Smooth muscle cell (in vitro differentiated cells): ENCODE results near the gene SLC25A53. TPM values are rescaled to one million over a fixed set of nuclear protein-coding genes. Genes with fewer than 3 reads are reported as not detected.
"Not testable (repeated sequence)": the region's sequence is repeated elsewhere in the genome, so short reads cannot be mapped to it uniquely, and the experiment has no call there.

ENCODE experiments used
- DNase-seq: peaks from one replicate; lab custom pipeline; 2025; ENCODE audit not compliant: unreplicated experiment; lab: John Stamatoyannopoulos, UW
- H2AFZ ChIP-seq: fragments of 200-600 bp; sonication (generic); 2 replicates; pipeline ENCODE4 v1.6.0; 2016; ENCODE audit warnings: antibody characterized with exemption, low read depth, mild to moderate bottlenecking
- H3F3A ChIP-seq: fragments of 200-600 bp; sonication (generic); 2 replicates; pipeline ENCODE4 v1.6.0; 2017; ENCODE audit warnings: antibody characterized with exemption, low read depth
- H3K27ac ChIP-seq: fragments of 200-600 bp; sonication (generic); 2 replicates; pipeline ENCODE4 v1.5.1; 2016; ENCODE audit warnings: low read depth, mild to moderate bottlenecking
- H3K27me3 ChIP-seq: fragments of 200-600 bp; sonication (generic); 2 replicates; pipeline ENCODE4 v1.6.1; 2016; ENCODE audit warnings: low read depth, mild to moderate bottlenecking
- H3K36me3 ChIP-seq: fragments of 200-600 bp; sonication (generic); 2 replicates; pipeline ENCODE4 v1.5.1; 2016; ENCODE audit warnings: low read depth
- H3K4me1 ChIP-seq: fragments of 200-600 bp; sonication (generic); 2 replicates; pipeline ENCODE4 v1.5.1; 2016; ENCODE audit warnings: low read depth
- H3K4me2 ChIP-seq: fragments of 200-600 bp; sonication (generic); 2 replicates; pipeline ENCODE4 v1.6.0; 2016; ENCODE audit warnings: mild to moderate bottlenecking
- H3K4me3 ChIP-seq: fragments of 200-600 bp; sonication (generic); 2 replicates; pipeline ENCODE4 v1.5.1; 2016; ENCODE audit warnings: mild to moderate bottlenecking
- H3K79me2 ChIP-seq: fragments of 200-600 bp; sonication (generic); 2 replicates; pipeline ENCODE4 v1.6.0; 2016; ENCODE audit warnings: low read depth, mild to moderate bottlenecking
- H3K9ac ChIP-seq: fragments of 200-600 bp; sonication (generic); 2 replicates; pipeline ENCODE4 v1.6.0; 2016; ENCODE audit warnings: low read depth
- H3K9me3 ChIP-seq: fragments of 200-600 bp; sonication (generic); replicated peaks from 2 replicates; pipeline ENCODE4 v1.5.1; 2016; ENCODE audit warnings: low read depth
- H4K20me1 ChIP-seq: fragments of 200-600 bp; sonication (generic); 2 replicates; pipeline ENCODE4 v1.6.0; 2016; ENCODE audit warnings: low read depth
- WGBS: methylation state at CpG from one replicate; pipeline ENCODE4 v1.1.7; 2016; ENCODE audit warnings: low lambda C conversion rate; 5-methylcytosine and 5-hydroxymethylcytosine counted together
- polyA plus RNA-seq: library from polyadenylated mRNA; unstranded; fragments of >200 nt; fragmentation: Nextera tagmentation; extraction: Ambion mirVana; gene quantifications from 2 replicates; pipeline ENCODE4 v1.2.1, GENCODE V29; 2016
- total RNA-seq: library from RNA; depleted of rRNA; stranded (reverse); fragments of >200 nt; gene quantifications from 2 replicates; pipeline ENCODE4 v1.2.3, GENCODE V29; 2014
- TF ChIP-seq, protein P1 (sequence below): fragments of 200-600 bp; sonication (generic); IDR thresholded peaks from 2 replicates; pipeline ENCODE4 v1.5.1; 2017; ENCODE audit warnings: borderline replicate concordance, mild to moderate bottlenecking, antibody characterized with exemption; ENCODE audit not compliant: insufficient read depth, poor library complexity, severe bottlenecking

SLC25A53 gene
- total and polyA plus RNA-seq, 2 experiments from 2014 or later = 0.18 to 3.4 TPM

DNA sequence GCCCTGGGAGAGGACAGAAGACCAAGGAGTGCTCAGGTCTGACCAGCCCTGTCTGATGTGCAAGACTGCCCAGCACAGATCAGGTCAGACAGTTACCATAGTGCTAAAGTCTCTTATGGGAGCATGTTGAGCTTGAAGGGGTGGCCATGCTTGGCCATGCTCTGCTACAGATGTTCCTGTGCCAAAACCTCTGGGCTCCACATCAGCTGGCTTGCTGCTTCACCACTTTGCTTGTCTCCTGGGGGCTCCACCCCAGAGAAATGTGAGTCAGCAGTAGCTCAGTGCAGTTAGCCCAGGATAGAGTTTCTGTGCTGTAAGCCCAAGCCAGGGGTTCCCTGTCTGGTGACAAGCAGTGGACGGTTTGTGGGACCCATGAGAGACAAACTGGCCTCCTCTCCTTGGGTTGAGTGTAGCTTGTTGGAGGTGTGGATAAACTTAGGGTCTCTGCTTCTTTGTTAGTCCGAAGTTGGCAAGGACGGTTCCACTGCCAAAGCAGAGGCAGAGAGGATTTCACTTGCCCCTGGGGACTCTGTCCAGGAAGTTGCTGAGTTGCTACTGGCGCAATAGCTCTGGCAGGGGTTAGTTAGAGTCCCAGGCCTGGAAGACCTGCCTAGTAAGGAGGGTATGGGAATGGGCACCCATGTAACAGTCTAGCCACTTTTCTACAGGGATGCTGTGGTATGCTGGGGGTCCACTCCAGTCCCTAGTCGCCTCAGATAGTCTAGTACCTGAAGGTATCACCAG, 72.1 kb downstream of the SLC25A53 start:
- no peak overlapping the region for H3K9ac ChIP-seq
- H3K9me3 ChIP-seq = no peaks in the 10 kb centered on the region
- no peaks in the 10 kb centered on the region for H3K79me2 ChIP-seq
- H2AFZ ChIP-seq = no peak overlapping the region
- no peak for DNase-seq
- TF ChIP-seq, protein P1, sequence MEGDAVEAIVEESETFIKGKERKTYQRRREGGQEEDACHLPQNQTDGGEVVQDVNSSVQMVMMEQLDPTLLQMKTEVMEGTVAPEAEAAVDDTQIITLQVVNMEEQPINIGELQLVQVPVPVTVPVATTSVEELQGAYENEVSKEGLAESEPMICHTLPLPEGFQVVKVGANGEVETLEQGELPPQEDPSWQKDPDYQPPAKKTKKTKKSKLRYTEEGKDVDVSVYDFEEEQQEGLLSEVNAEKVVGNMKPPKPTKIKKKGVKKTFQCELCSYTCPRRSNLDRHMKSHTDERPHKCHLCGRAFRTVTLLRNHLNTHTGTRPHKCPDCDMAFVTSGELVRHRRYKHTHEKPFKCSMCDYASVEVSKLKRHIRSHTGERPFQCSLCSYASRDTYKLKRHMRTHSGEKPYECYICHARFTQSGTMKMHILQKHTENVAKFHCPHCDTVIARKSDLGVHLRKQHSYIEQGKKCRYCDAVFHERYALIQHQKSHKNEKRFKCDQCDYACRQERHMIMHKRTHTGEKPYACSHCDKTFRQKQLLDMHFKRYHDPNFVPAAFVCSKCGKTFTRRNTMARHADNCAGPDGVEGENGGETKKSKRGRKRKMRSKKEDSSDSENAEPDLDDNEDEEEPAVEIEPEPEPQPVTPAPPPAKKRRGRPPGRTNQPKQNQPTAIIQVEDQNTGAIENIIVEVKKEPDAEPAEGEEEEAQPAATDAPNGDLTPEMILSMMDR = no peak
- H4K20me1 ChIP-seq = no peaks in the 10 kb centered on the region
- WGBS = 66% methylated on average over 5 of the region's 5 CpGs
- H3K27ac ChIP-seq = no peak overlapping the region
- no peak overlapping the region for H3K4me3 ChIP-seq
- no peaks in the 10 kb centered on the region for H3K4me1 ChIP-seq
- no peaks in the 10 kb centered on the region for H3K36me3 ChIP-seq
- H3F3A ChIP-seq = no peaks in the 10 kb centered on the region
- no peaks in the 10 kb centered on the region for H3K27me3 ChIP-seq
- no peak overlapping the region for H3K4me2 ChIP-seq

GRCh38 chrX:104084063-104084462, 72.7 kb downstream of the SLC25A53 start:
- Histone ChIP-seq H3K27ac (no peak overlapping the region), H3K36me3 (no peaks in the 10 kb centered on the region), H2AFZ (no peak overlapping the region), H4K20me1 (no peaks in the 10 kb centered on the region), H3K4me2 (no peak overlapping the region), H3K27me3 (no peaks in the 10 kb centered on the region), H3K9ac (no peak overlapping the region), H3F3A (no peaks in the 10 kb centered on the region), H3K4me3 (no peak overlapping the region), H3K79me2 (no peaks in the 10 kb centered on the region), H3K4me1 (no peaks in the 10 kb centered on the region), H3K9me3 (no peaks in the 10 kb centered on the region)
- TF ChIP-seq, protein P1 = no peak
- DNase-seq = no peak
- 81% methylated on average over 4 of the region's 4 CpGs for WGBS

DNA sequence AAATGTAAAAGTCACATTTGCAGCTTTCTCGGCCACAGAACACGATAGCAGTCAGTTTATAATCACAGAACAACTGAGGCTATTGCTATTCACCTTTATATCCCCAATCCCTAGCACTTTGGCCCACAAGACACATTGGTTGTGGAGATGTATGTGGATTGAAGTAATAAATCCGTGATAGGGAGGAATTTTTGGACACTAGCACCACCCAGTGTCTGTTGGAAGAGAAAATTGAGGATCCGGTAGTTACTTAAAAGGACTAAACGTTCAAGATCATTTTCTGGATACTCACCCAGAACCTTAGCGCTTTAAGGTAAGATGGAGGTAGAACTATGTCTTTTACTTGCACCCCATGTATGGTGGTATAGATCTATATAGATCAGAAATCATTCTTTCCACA, 79.0 kb downstream of the SLC25A53 start:
- not testable (repeated sequence) for H3K36me3 ChIP-seq, H3K4me3 ChIP-seq, H3K79me2 ChIP-seq, H3K27ac ChIP-seq, H3K9ac ChIP-seq, H3K4me1 ChIP-seq, H2AFZ ChIP-seq, H3K27me3 ChIP-seq, H3F3A ChIP-seq, DNase-seq, H4K20me1 ChIP-seq, H3K4me2 ChIP-seq, H3K9me3 ChIP-seq
- no CpG with 5 or more reads among the region's 6 CpGs for WGBS

GRCh38 chrX:104075778-104076445, 80.9 kb downstream of the SLC25A53 start, which contains the start of gene TMSB15C:
TSS of gene TMSB15C (minus strand) at chrX:104076236.
- H3K4me3 ChIP-seq, H3K36me3 ChIP-seq, H3F3A ChIP-seq, H2AFZ ChIP-seq, H3K79me2 ChIP-seq, H3K4me2 ChIP-seq, H3K27me3 ChIP-seq, H4K20me1 ChIP-seq, DNase-seq, H3K9me3 ChIP-seq, H3K9ac ChIP-seq, H3K27ac ChIP-seq, H3K4me1 ChIP-seq: not testable (repeated sequence)
- WGBS = no CpG with 5 or more reads among the region's 46 CpGs

DNA sequence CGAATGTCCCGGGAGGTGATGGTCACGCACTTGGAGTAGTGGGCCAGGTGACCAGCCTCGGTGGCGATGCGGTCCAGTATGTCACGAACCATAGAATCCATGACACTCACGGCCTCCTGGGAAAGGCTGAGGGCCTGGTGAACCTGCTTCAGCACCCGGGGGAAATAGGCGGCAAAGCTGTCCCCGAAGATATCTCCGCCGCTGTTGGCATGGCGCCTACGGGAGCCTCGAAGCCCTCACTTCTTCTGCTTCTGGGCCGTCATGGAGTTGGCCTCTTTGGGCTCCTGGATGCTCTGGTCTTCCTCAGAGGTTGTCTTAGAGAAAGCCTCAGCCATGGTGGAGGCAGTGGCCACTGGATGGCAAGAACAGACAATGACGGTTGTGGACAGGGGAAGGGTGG, 94.2 kb downstream of the SLC25A53 start:
- H3K27me3 ChIP-seq, H3K36me3 ChIP-seq, H3K4me3 ChIP-seq, H3K4me2 ChIP-seq, H3K4me1 ChIP-seq, DNase-seq, H2AFZ ChIP-seq, H3K79me2 ChIP-seq, H3K9ac ChIP-seq, H3F3A ChIP-seq, H4K20me1 ChIP-seq, H3K27ac ChIP-seq, H3K9me3 ChIP-seq: not testable (repeated sequence)
- WGBS = 92% methylated on average over 10 of the region's 18 CpGs

DNA sequence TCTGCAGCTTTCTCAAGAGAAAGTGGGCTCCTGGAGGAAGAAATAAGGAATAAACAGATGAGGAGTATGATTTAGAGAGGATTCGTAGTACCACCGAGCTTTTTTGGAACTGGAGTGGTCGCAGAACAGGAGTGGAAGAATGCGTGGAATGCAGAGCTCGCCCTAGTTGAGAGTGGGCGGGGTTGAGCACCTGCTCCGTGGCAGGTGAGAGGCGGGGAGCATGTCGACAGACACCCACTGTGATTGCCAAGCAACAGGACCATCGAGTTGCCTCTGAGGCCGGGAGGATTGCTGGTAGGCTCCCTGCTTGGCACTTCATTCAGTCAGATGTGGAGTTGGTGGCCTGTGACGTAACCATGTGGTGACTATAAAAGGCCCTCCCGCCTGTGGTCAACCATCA, 101.9 kb downstream of the SLC25A53 start:
- not testable (repeated sequence) for H2AFZ ChIP-seq, H3F3A ChIP-seq, H3K9me3 ChIP-seq, H3K9ac ChIP-seq, H3K27me3 ChIP-seq, H3K79me2 ChIP-seq, H3K4me3 ChIP-seq, H4K20me1 ChIP-seq, H3K27ac ChIP-seq, H3K4me1 ChIP-seq, H3K4me2 ChIP-seq, DNase-seq, H3K36me3 ChIP-seq
- no CpG with 5 or more reads among the region's 13 CpGs for whole genome bisulfite sequencing
